GM12872 (cell line): Measurements from ENCODE around the gene SYCE1.

ENCODE experiments used
- CTCF ChIP-seq: IDR thresholded peaks from 3 replicates; pipeline ENCODE4 v1.5.1; 2011; ENCODE audit warnings: low read depth, mild to moderate bottlenecking, low read length, moderate library complexity; ENCODE audit not compliant: insufficient read depth

Gene SYCE1

GRCh38 chr10:133525444-133525843, 39.9 kb downstream of the SYCE1 start:
- no peak for TF ChIP-seq CTCF

- no peak for TF ChIP-seq CTCF
Measured at GRCh38 chr10:133523631-133524203, 41.7 kb downstream of the SYCE1 start.

GRCh38 chr10:133520193-133520738, 45.1 kb downstream of the SYCE1 start:
- TF ChIP-seq CTCF: peak; percentile 89

- TF ChIP-seq CTCF: no peak
Measured at GRCh38 chr10:133516057-133516456, 49.3 kb downstream of the SYCE1 start.

GRCh38 chr10:133515471-133515870, 49.9 kb downstream of the SYCE1 start:
- no peak for TF ChIP-seq CTCF

GRCh38 chr10:133511907-133512528, 53.4 kb downstream of the SYCE1 start:
- no peak for TF ChIP-seq CTCF

GRCh38 chr10:133511408-133511807, 54.0 kb downstream of the SYCE1 start:
- TF ChIP-seq CTCF: no peak
